GM12878 (cell line): Measurements from ENCODE around the gene RTEL1. TPM values are rescaled to one million over a fixed set of nuclear protein-coding genes. Genes with fewer than 3 reads are reported as not detected.

Experiments used
- polyA plus RNA-seq, 11 experiments: library from polyadenylated mRNA; depleted of rRNA in 4 of 11; unstranded in 6 of 11; stranded (reverse) in 5 of 11; fragments of >200 nt; fragmentation: Nextera tagmentation in 4 of 11; fragmentation: Illumina TruSeq in 1 of 11; extraction: Ambion mirVana in 4 of 11; extraction: Trizol in 1 of 11; gene quantifications; 1 replicate in 1 of 11; 2 replicates in 10 of 11; pipeline versions ENCODE4 v1.2.1 to v1.2.3, GENCODE V29; 2011 to 2016; ENCODE audit warnings: inconsistent platforms in 2 of 11, missing spikeins in 2 of 11, low read depth in 1 of 11
- small RNA-seq: library from RNA; depleted of rRNA; stranded (forward); fragments of <200 nt; gene quantifications from one replicate; pipeline ENCODE3, GENCODE V24; 2014
- total RNA-seq, 4 experiments: library from RNA; depleted of rRNA in 3 of 4; stranded (reverse); fragments of >200 nt in 3 of 4; fragmentation: Illumina TruSeq in 1 of 4; extraction: Trizol in 1 of 4; gene quantifications; 2 replicates each; pipeline versions ENCODE4 v1.2.1 to v1.2.3, GENCODE V29; 2013 to 2021
- TF ChIP-seq, protein P1 (sequence below): fragments of 450-650 bp; IDR thresholded peaks from 2 replicates; pipeline ENCODE4 v1.6.1; 2017; ENCODE audit warnings: mild to moderate bottlenecking, moderate library complexity

RTEL1 gene
- total and polyA plus RNA-seq, 10 of the 15 experiments (the other 5 are each of a cell fraction or from before 2014, with no cell fraction given): 0.40 to 37.2 (median 15.6) TPM; not detected in 1

DNA sequence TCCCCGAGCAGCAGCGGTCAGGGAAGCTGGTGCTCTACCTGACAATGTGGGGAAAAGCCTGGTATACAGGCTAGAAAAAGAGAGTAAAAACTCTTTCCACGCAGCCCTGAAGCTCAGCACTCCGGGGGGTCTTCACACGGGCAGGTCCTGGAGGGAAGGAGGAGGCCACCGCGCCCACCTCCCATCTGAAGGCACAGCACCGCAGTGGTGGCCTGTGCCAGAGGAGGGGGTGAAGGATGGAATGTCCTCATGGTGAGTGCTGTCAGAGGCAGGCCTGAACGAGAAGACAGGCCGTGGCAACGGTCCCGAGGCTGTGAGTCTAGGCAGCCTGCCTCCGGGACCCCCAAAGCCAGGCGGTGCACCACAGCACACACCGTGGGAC is 87.3 kb downstream of the RTEL1 start (continued):
- TF ChIP-seq, protein P1, sequence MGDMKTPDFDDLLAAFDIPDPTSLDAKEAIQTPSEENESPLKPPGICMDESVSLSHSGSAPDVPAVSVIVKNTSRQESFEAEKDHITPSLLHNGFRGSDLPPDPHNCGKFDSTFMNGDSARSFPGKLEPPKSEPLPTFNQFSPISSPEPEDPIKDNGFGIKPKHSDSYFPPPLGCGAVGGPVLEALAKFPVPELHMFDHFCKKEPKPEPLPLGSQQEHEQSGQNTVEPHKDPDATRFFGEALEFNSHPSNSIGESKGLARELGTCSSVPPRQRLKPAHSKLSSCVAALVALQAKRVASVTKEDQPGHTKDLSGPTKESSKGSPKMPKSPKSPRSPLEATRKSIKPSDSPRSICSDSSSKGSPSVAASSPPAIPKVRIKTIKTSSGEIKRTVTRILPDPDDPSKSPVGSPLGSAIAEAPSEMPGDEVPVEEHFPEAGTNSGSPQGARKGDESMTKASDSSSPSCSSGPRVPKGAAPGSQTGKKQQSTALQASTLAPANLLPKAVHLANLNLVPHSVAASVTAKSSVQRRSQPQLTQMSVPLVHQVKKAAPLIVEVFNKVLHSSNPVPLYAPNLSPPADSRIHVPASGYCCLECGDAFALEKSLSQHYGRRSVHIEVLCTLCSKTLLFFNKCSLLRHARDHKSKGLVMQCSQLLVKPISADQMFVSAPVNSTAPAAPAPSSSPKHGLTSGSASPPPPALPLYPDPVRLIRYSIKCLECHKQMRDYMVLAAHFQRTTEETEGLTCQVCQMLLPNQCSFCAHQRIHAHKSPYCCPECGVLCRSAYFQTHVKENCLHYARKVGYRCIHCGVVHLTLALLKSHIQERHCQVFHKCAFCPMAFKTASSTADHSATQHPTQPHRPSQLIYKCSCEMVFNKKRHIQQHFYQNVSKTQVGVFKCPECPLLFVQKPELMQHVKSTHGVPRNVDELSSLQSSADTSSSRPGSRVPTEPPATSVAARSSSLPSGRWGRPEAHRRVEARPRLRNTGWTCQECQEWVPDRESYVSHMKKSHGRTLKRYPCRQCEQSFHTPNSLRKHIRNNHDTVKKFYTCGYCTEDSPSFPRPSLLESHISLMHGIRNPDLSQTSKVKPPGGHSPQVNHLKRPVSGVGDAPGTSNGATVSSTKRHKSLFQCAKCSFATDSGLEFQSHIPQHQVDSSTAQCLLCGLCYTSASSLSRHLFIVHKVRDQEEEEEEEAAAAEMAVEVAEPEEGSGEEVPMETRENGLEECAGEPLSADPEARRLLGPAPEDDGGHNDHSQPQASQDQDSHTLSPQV: no peak

Small RNA genes within 50 kb of the gene (small RNA-seq; reads per million reads assigned to genes)
- gene LIME1: 0.43 reads per million, percentile 5 among the genes with 10 or more reads in this experiment
- not detected for gene TNFRSF6B

Other genes starting within 250 kb of the RTEL1 start
Only the 7 nearest of the 18 such genes appear.
- 14.8 and 15.1 TPM in 2 replicates for gene GMEB2, start 31.2 kb upstream of the RTEL1 start, total RNA-seq (2014; rRNA removed)
- 4.9 and 5.2 TPM in 2 replicates for gene GMEB2, start 31.2 kb upstream of the RTEL1 start, total RNA-seq (2014; rRNA removed; fragmentation: Illumina TruSeq; extraction: Trizol)
- 13.3 and 14.8 TPM in 2 replicates for gene GMEB2, start 31.2 kb upstream of the RTEL1 start, total RNA-seq (2021)
- 6.9 and 10.8 TPM in 2 replicates for gene GMEB2, start 31.2 kb upstream of the RTEL1 start, polyA plus RNA-seq (2011; rRNA removed)
- gene GMEB2, start 31.2 kb upstream of the RTEL1 start, polyA plus RNA-seq (2014; fragmentation: Illumina TruSeq; extraction: Trizol): 3.1 and 5.4 TPM in 2 replicates
- gene GMEB2, start 31.2 kb upstream of the RTEL1 start, polyA plus RNA-seq (2014; fragmentation: Nextera tagmentation; extraction: Ambion mirVana): under 1 TPM; 0.08 to 0.27 TPM
- 12.7 and 14.2 TPM in 2 replicates for gene GMEB2, start 31.2 kb upstream of the RTEL1 start, polyA plus RNA-seq (2014; rRNA removed)
- 1 to 10 TPM; 3.4 to 8.3 TPM for gene GMEB2, start 31.2 kb upstream of the RTEL1 start, polyA plus RNA-seq (2016; fragmentation: Nextera tagmentation; extraction: Ambion mirVana)
- 2.1 and 3.6 TPM in 2 replicates for gene STMN3, start 4.9 kb upstream of the RTEL1 start, total RNA-seq (2014; rRNA removed)
- gene STMN3, start 4.9 kb upstream of the RTEL1 start, total RNA-seq (2014; rRNA removed; fragmentation: Illumina TruSeq; extraction: Trizol): 0.64 and 0.81 TPM in 2 replicates
- 2.1 and 2.5 TPM in 2 replicates for gene STMN3, start 4.9 kb upstream of the RTEL1 start, total RNA-seq (2021)
- gene STMN3, start 4.9 kb upstream of the RTEL1 start, polyA plus RNA-seq (2011; rRNA removed): 0.97 and 1.4 TPM in 2 replicates
- 0.08 and 0.22 TPM in 2 replicates for gene STMN3, start 4.9 kb upstream of the RTEL1 start, polyA plus RNA-seq (2014; fragmentation: Illumina TruSeq; extraction: Trizol)
- under 1 TPM in 1 of 2 experiments, not detected in 1; 0.09 TPM for gene STMN3, start 4.9 kb upstream of the RTEL1 start, polyA plus RNA-seq (2014; fragmentation: Nextera tagmentation; extraction: Ambion mirVana)
- 2.3 and 2.5 TPM in 2 replicates for gene STMN3, start 4.9 kb upstream of the RTEL1 start, polyA plus RNA-seq (2014; rRNA removed)
- gene STMN3, start 4.9 kb upstream of the RTEL1 start, polyA plus RNA-seq (2016; fragmentation: Nextera tagmentation; extraction: Ambion mirVana): 1 to 10 TPM; 1.0 to 1.5 TPM
- gene TNFRSF6B, start 38.3 kb downstream of the RTEL1 start, total RNA-seq (2014; rRNA removed): 0.71 and 1.8 TPM in 2 replicates
- gene TNFRSF6B, start 38.3 kb downstream of the RTEL1 start, total RNA-seq (2014; rRNA removed; fragmentation: Illumina TruSeq; extraction: Trizol): not detected in 2 replicates
- gene TNFRSF6B, start 38.3 kb downstream of the RTEL1 start, total RNA-seq (2021): not detected in 2 replicates
- gene TNFRSF6B, start 38.3 kb downstream of the RTEL1 start, polyA plus RNA-seq (2011; rRNA removed): not detected in 2 replicates
- gene TNFRSF6B, start 38.3 kb downstream of the RTEL1 start, polyA plus RNA-seq (2014; fragmentation: Illumina TruSeq; extraction: Trizol): not detected in 2 replicates
- gene TNFRSF6B, start 38.3 kb downstream of the RTEL1 start, polyA plus RNA-seq (2014; fragmentation: Nextera tagmentation; extraction: Ambion mirVana): not detected
- 1.9 and 2.2 TPM in 2 replicates for gene TNFRSF6B, start 38.3 kb downstream of the RTEL1 start, polyA plus RNA-seq (2014; rRNA removed)
- gene TNFRSF6B, start 38.3 kb downstream of the RTEL1 start, polyA plus RNA-seq (2016; fragmentation: Nextera tagmentation; extraction: Ambion mirVana): under 1 TPM in 1 of 2 experiments, not detected in 1; 0.67 TPM
- gene ARFRP1, start 49.7 kb downstream of the RTEL1 start, total RNA-seq (2014; rRNA removed): 40.6 and 41.6 TPM in 2 replicates
- 18.2 and 21.6 TPM in 2 replicates for gene ARFRP1, start 49.7 kb downstream of the RTEL1 start, total RNA-seq (2014; rRNA removed; fragmentation: Illumina TruSeq; extraction: Trizol)
- 52.1 and 55.1 TPM in 2 replicates for gene ARFRP1, start 49.7 kb downstream of the RTEL1 start, total RNA-seq (2021)
- gene ARFRP1, start 49.7 kb downstream of the RTEL1 start, polyA plus RNA-seq (2011; rRNA removed): 23.1 and 27.6 TPM in 2 replicates
- gene ARFRP1, start 49.7 kb downstream of the RTEL1 start, polyA plus RNA-seq (2014; fragmentation: Illumina TruSeq; extraction: Trizol): 5.2 and 11.7 TPM in 2 replicates
- gene ARFRP1, start 49.7 kb downstream of the RTEL1 start, polyA plus RNA-seq (2014; fragmentation: Nextera tagmentation; extraction: Ambion mirVana): 1 to 10 TPM in 1 of 2 experiments, under 1 TPM in 1; 0.37 to 3.5 TPM
- 42.6 and 49.0 TPM in 2 replicates for gene ARFRP1, start 49.7 kb downstream of the RTEL1 start, polyA plus RNA-seq (2014; rRNA removed)
- gene ARFRP1, start 49.7 kb downstream of the RTEL1 start, polyA plus RNA-seq (2016; fragmentation: Nextera tagmentation; extraction: Ambion mirVana): 10 to 100 TPM; 66.8 to 71.7 TPM
- gene ZGPAT, start 49.7 kb downstream of the RTEL1 start, total RNA-seq (2014; rRNA removed): 23.3 and 24.4 TPM in 2 replicates
- 5.3 and 7.4 TPM in 2 replicates for gene ZGPAT, start 49.7 kb downstream of the RTEL1 start, total RNA-seq (2014; rRNA removed; fragmentation: Illumina TruSeq; extraction: Trizol)
- 34.8 and 37.2 TPM in 2 replicates for gene ZGPAT, start 49.7 kb downstream of the RTEL1 start, total RNA-seq (2021)
- gene ZGPAT, start 49.7 kb downstream of the RTEL1 start, polyA plus RNA-seq (2011; rRNA removed): 4.8 and 12.7 TPM in 2 replicates
- gene ZGPAT, start 49.7 kb downstream of the RTEL1 start, polyA plus RNA-seq (2014; fragmentation: Illumina TruSeq; extraction: Trizol): 1.3 and 4.9 TPM in 2 replicates
- under 1 TPM; 0.58 to 0.79 TPM for gene ZGPAT, start 49.7 kb downstream of the RTEL1 start, polyA plus RNA-seq (2014; fragmentation: Nextera tagmentation; extraction: Ambion mirVana)
- 26.7 and 31.6 TPM in 2 replicates for gene ZGPAT, start 49.7 kb downstream of the RTEL1 start, polyA plus RNA-seq (2014; rRNA removed)
- gene ZGPAT, start 49.7 kb downstream of the RTEL1 start, polyA plus RNA-seq (2016; fragmentation: Nextera tagmentation; extraction: Ambion mirVana): 10 to 100 TPM; 42.5 to 52.9 TPM
- 72.3 and 109 TPM in 2 replicates for gene LIME1, start 78.4 kb downstream of the RTEL1 start, total RNA-seq (2014; rRNA removed)
- 3.3 and 3.9 TPM in 2 replicates for gene LIME1, start 78.4 kb downstream of the RTEL1 start, total RNA-seq (2014; rRNA removed; fragmentation: Illumina TruSeq; extraction: Trizol)
- gene LIME1, start 78.4 kb downstream of the RTEL1 start, total RNA-seq (2021): 78.1 and 92.7 TPM in 2 replicates
- 3.1 and 7.2 TPM in 2 replicates for gene LIME1, start 78.4 kb downstream of the RTEL1 start, polyA plus RNA-seq (2011; rRNA removed)
- gene LIME1, start 78.4 kb downstream of the RTEL1 start, polyA plus RNA-seq (2014; fragmentation: Illumina TruSeq; extraction: Trizol): 0.32 and 1.1 TPM in 2 replicates
- 1 to 10 TPM in 1 of 2 experiments, under 1 TPM in 1; 0.35 to 1.7 TPM for gene LIME1, start 78.4 kb downstream of the RTEL1 start, polyA plus RNA-seq (2014; fragmentation: Nextera tagmentation; extraction: Ambion mirVana)
- gene LIME1, start 78.4 kb downstream of the RTEL1 start, polyA plus RNA-seq (2014; rRNA removed): 102 and 128 TPM in 2 replicates
- 100 to 1,000 TPM; 119 to 154 TPM for gene LIME1, start 78.4 kb downstream of the RTEL1 start, polyA plus RNA-seq (2016; fragmentation: Nextera tagmentation; extraction: Ambion mirVana)
- 26.0 and 32.1 TPM in 2 replicates for gene SLC2A4RG, start 81.5 kb downstream of the RTEL1 start, total RNA-seq (2014; rRNA removed)
- 11.4 TPM in 2 replicates for gene SLC2A4RG, start 81.5 kb downstream of the RTEL1 start, total RNA-seq (2014; rRNA removed; fragmentation: Illumina TruSeq; extraction: Trizol)
- gene SLC2A4RG, start 81.5 kb downstream of the RTEL1 start, total RNA-seq (2021): 64.2 and 65.9 TPM in 2 replicates
- 7.5 and 11.8 TPM in 2 replicates for gene SLC2A4RG, start 81.5 kb downstream of the RTEL1 start, polyA plus RNA-seq (2011; rRNA removed)
- gene SLC2A4RG, start 81.5 kb downstream of the RTEL1 start, polyA plus RNA-seq (2014; fragmentation: Illumina TruSeq; extraction: Trizol): 0.59 and 5.4 TPM in 2 replicates
- 1 to 10 TPM in 1 of 2 experiments, under 1 TPM in 1; 0.34 to 2.8 TPM for gene SLC2A4RG, start 81.5 kb downstream of the RTEL1 start, polyA plus RNA-seq (2014; fragmentation: Nextera tagmentation; extraction: Ambion mirVana)
- 47.2 and 52.6 TPM in 2 replicates for gene SLC2A4RG, start 81.5 kb downstream of the RTEL1 start, polyA plus RNA-seq (2014; rRNA removed)
- gene SLC2A4RG, start 81.5 kb downstream of the RTEL1 start, polyA plus RNA-seq (2016; fragmentation: Nextera tagmentation; extraction: Ambion mirVana): 10 to 100 TPM; 14.9 to 19.8 TPM